ENCODE results near the gene PDE2A. TPM values are rescaled to one million over a fixed set of nuclear protein-coding genes. Genes with fewer than 3 reads are reported as not detected.

The PDE2A gene
- total and polyA plus RNA-seq, 2 donors (not counting 1 experiment from before 2014, with no cell fraction given) = 0.88 to 2.9 TPM

GRCh38 chr11:72661486-72661885 lies 12.7 kb downstream of the PDE2A start:
- Mint-ChIP-seq H3K27me3 (peaks cover 45% of the 10 kb centered on the region), H3K4me1 (no peaks in the 10 kb centered on the region), H3K27ac (no peak overlapping the region), H3K4me3 (no peak overlapping the region), H3K9me3 (ENCODE audit: insufficient read depth) (no peaks in the 10 kb centered on the region)
- H3K27ac ChIP-seq (ENCODE audit: low read length in 2 of 2) = no peak overlapping the region
- intact Hi-C loops (cut with micrococcal nuclease) = no loop called here
- H4K20me1 ChIP-seq (ENCODE audit: control insufficient read depth, insufficient read depth, low read length, poor library complexity, severe bottlenecking) = no peaks in the 10 kb centered on the region
- H3K27me3 ChIP-seq (replicated peaks in 1 of 4; ENCODE audit: control extremely low read depth in 1 of 4, control insufficient read depth in 3 of 4, insufficient read depth in 4 of 4, low read length in 3 of 4) = peaks cover 0 to 22% (median 3%) of the 10 kb centered on the region in 4 experiments
- H3K9me3 ChIP-seq (ENCODE audit: control extremely low read depth in 1 of 3, control insufficient read depth in 2 of 3, insufficient read depth in 1 of 3, low read length in 2 of 3) = peaks cover 0 to 6% (median 0%) of the 10 kb centered on the region in 3 donors
- no peak overlapping the region for H3K9ac ChIP-seq (ENCODE audit: low read length)
- H3K4me3 ChIP-seq (ENCODE audit: control extremely low read depth in 1 of 5, extremely low read depth in 1 of 5, insufficient read depth in 1 of 5, low read depth in 2 of 5, low read length in 4 of 5) = no peak overlapping the region
- no peaks in the 10 kb centered on the region for H3K36me3 ChIP-seq (replicated peaks in 1 of 2; ENCODE audit: control extremely low read depth in 1 of 2, control insufficient read depth in 1 of 2, extremely low read depth in 1 of 2, insufficient read depth in 2 of 2, low read length in 1 of 2)
- ChIA-PET CTCF (no interaction called here), POLR2A (no interaction called here)
- H3K79me2 ChIP-seq (ENCODE audit: control insufficient read depth, insufficient read depth, low read length) = no peaks in the 10 kb centered on the region
- ATAC-seq (ENCODE audit: low read depth) (no peak), DNase-seq (no peak)
- H2AFZ ChIP-seq (ENCODE audit: insufficient read depth, low read depth, low read length, poor library complexity, severe bottlenecking) = no peak overlapping the region
- TF ChIP-seq, protein P1, sequence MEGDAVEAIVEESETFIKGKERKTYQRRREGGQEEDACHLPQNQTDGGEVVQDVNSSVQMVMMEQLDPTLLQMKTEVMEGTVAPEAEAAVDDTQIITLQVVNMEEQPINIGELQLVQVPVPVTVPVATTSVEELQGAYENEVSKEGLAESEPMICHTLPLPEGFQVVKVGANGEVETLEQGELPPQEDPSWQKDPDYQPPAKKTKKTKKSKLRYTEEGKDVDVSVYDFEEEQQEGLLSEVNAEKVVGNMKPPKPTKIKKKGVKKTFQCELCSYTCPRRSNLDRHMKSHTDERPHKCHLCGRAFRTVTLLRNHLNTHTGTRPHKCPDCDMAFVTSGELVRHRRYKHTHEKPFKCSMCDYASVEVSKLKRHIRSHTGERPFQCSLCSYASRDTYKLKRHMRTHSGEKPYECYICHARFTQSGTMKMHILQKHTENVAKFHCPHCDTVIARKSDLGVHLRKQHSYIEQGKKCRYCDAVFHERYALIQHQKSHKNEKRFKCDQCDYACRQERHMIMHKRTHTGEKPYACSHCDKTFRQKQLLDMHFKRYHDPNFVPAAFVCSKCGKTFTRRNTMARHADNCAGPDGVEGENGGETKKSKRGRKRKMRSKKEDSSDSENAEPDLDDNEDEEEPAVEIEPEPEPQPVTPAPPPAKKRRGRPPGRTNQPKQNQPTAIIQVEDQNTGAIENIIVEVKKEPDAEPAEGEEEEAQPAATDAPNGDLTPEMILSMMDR (IDR thresholded peaks at IDR 0.05) = no peak
- TF ChIP-seq EZH2 (IDR thresholded peaks at IDR 0.05; ENCODE audit: borderline replicate concordance, insufficient read depth, low read depth, low read length, poor library complexity, severe bottlenecking) = no peak
- 91% methylated on average over 9 of the region's 9 CpGs for WGBS (ENCODE audit: insufficient coverage)
- H3K4me1 ChIP-seq (ENCODE audit: control insufficient read depth in 2 of 2, insufficient read depth in 2 of 2, low read length in 2 of 2) = no peaks in the 10 kb centered on the region
- no peak overlapping the region for H3K4me2 ChIP-seq (replicated peaks; ENCODE audit: low read depth, low read length, poor library complexity, severe bottlenecking)

GRCh38 chr11:72658989-72659640 lies 15.1 kb downstream of the PDE2A start:
- no peak overlapping the region for H3K9ac ChIP-seq (ENCODE audit: low read length)
- WGBS (ENCODE audit: insufficient coverage) = 85% methylated on average over 7 of the region's 9 CpGs
- Mint-ChIP-seq H3K4me1 (no peaks in the 10 kb centered on the region), H3K9me3 (ENCODE audit: insufficient read depth) (no peaks in the 10 kb centered on the region), H3K4me3 (no peak overlapping the region), H3K27ac (no peak overlapping the region), H3K27me3 (peaks cover 35% of the 10 kb centered on the region)
- H3K4me3 ChIP-seq (ENCODE audit: control extremely low read depth in 1 of 5, extremely low read depth in 1 of 5, insufficient read depth in 1 of 5, low read depth in 2 of 5, low read length in 4 of 5) = no peak overlapping the region
- ATAC-seq (ENCODE audit: low read depth) (no peak), DNase-seq (no peak)
- H3K4me1 ChIP-seq (ENCODE audit: control insufficient read depth in 2 of 2, insufficient read depth in 2 of 2, low read length in 2 of 2) = no peaks in the 10 kb centered on the region
- ChIA-PET CTCF (interaction anchor here (0.6 to 1.3 kb wide), 2 partner anchors 25 to 952 kb away, joined by 3 to 4 read pairs; no protein-coding TSS in a partner anchor), POLR2A (no interaction called here)
- H3K27me3 ChIP-seq (replicated peaks in 1 of 4; ENCODE audit: control extremely low read depth in 1 of 4, control insufficient read depth in 3 of 4, insufficient read depth in 4 of 4, low read length in 3 of 4) = peaks cover 0 to 11% (median 1%) of the 10 kb centered on the region in 4 experiments
- TF ChIP-seq, protein P1 (IDR thresholded peaks at IDR 0.05) = no peak
- TF ChIP-seq EZH2 (IDR thresholded peaks at IDR 0.05; ENCODE audit: borderline replicate concordance, insufficient read depth, low read depth, low read length, poor library complexity, severe bottlenecking) = no peak
- no peak overlapping the region for H3K27ac ChIP-seq (ENCODE audit: low read length in 2 of 2)
- H3K9me3 ChIP-seq (ENCODE audit: control extremely low read depth in 1 of 3, control insufficient read depth in 2 of 3, insufficient read depth in 1 of 3, low read length in 2 of 3) = no peaks in the 10 kb centered on the region
- no peaks in the 10 kb centered on the region for H3K79me2 ChIP-seq (ENCODE audit: control insufficient read depth, insufficient read depth, low read length)
- H4K20me1 ChIP-seq (ENCODE audit: control insufficient read depth, insufficient read depth, low read length, poor library complexity, severe bottlenecking) = no peaks in the 10 kb centered on the region
- no peaks in the 10 kb centered on the region for H3K36me3 ChIP-seq (replicated peaks in 1 of 2; ENCODE audit: control extremely low read depth in 1 of 2, control insufficient read depth in 1 of 2, extremely low read depth in 1 of 2, insufficient read depth in 2 of 2, low read length in 1 of 2)
- H3K4me2 ChIP-seq (replicated peaks; ENCODE audit: low read depth, low read length, poor library complexity, severe bottlenecking) = no peak overlapping the region
- H2AFZ ChIP-seq (ENCODE audit: insufficient read depth, low read depth, low read length, poor library complexity, severe bottlenecking) = no peak overlapping the region
- intact Hi-C loops (cut with micrococcal nuclease) = no loop called here

All from B cell (primary cell).